Loucy (cell line): ENCODE results near the gene CTLA4.

Experiments
- CTCF ChIP-seq: fragments of 200-600 bp; sonication (generic); conservative IDR thresholded peaks from 2 replicates; pipeline ENCODE4 v1.5.1; 2014; ENCODE audit warnings: mild to moderate bottlenecking, antibody characterized with exemption, low read length
- EZH2phosphoT487 ChIP-seq: fragments of 200-600 bp; IDR thresholded peaks from 2 replicates; pipeline ENCODE4 v1.6.1; 2018; ENCODE audit warnings: antibody characterized with exemption, mild to moderate bottlenecking, moderate library complexity, borderline replicate concordance

- TF ChIP-seq CTCF (no peak), EZH2phosphoT487 (no peak)
These were observed 25.9 kb upstream of the CTLA4 start for GRCh38 chr2:203841654-203842053.
